DMS114 treated with DMSO at 0.1 percent for 48 hours (cell line): ENCODE results near the gene VWA2.

Experiments used
- DNase-seq: peaks from one replicate; lab custom pipeline; 2025; ENCODE audit not compliant: unreplicated experiment; lab: John Stamatoyannopoulos, UW

Gene VWA2, protein sequence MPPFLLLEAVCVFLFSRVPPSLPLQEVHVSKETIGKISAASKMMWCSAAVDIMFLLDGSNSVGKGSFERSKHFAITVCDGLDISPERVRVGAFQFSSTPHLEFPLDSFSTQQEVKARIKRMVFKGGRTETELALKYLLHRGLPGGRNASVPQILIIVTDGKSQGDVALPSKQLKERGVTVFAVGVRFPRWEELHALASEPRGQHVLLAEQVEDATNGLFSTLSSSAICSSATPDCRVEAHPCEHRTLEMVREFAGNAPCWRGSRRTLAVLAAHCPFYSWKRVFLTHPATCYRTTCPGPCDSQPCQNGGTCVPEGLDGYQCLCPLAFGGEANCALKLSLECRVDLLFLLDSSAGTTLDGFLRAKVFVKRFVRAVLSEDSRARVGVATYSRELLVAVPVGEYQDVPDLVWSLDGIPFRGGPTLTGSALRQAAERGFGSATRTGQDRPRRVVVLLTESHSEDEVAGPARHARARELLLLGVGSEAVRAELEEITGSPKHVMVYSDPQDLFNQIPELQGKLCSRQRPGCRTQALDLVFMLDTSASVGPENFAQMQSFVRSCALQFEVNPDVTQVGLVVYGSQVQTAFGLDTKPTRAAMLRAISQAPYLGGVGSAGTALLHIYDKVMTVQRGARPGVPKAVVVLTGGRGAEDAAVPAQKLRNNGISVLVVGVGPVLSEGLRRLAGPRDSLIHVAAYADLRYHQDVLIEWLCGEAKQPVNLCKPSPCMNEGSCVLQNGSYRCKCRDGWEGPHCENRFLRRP

GRCh38 chr10:114239117-114239993 lies at the start of gene VWA2:
Gene VWA2, plus strand, starts transcription at chr10:114239254. Its CDS starts 9,460 bp downstream, at chr10:114248714.
- DNase-seq = no peak

- no peak for DNase-seq
Measured at GRCh38 chr10:114189700-114190099, 49.4 kb upstream of the VWA2 start.

DNA sequence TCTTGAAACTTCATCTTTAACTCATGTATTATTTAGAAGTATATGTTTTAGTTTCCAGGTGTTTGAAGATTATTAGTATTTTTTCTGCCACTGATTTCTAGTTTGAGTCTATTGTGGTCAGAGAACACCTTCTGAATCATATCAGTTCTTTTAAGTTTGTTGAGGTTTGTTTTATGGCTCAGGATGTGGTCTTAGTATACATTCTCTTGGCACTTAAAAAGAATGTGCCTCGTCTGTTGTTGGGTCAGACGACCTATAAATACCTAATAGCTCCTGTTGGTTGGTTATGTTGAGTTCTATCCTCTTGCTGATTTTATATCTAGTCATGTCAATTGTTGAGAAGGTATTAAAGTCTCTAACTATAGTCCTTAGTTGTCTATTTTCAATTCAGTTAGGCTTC lies 44.0 kb upstream of the VWA2 start:
- DNase-seq = no peak

DNA sequence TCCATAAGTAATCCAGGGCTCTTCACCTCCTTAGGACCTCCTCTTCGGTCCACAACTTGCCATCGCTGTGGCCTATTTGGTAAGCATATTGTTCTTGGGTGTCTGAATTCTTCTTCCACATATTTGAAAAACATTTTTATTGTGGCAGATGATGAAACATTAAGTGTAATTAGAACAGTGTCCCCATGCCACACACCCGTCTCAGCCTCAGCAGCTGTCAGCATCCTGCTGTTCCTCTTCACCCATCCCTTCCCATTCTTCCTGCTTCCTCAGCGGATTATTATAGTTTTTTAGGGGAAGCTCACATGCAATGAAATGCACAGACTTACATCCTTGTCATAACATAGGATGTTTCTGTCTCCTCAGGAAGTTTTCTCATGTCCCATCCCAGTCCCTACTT lies 39.8 kb upstream of the VWA2 start:
- no peak for DNase-seq

DNA sequence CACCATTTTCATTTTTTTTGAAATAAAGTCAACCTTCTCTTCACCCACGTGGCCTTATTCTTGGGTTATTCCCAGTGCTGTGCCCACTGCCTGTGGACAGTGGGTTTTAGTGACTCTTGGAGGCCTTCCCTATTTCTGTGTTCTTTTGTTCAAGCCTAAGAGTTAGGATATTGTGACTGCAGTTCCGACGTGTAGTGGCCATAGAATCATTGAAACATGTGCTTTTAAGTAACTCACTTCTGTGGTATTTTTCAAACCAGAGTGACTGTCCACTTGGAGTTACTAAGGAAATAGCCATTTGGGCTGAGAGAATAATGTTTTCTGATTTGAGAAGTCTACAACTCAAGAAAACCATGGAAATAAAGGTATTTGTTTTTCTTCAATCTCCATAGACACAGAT lies 36.2 kb upstream of the VWA2 start:
- DNase-seq = no peak

GRCh38 chr10:114206902-114207301 lies 32.2 kb upstream of the VWA2 start:
- no peak for DNase-seq

DNA sequence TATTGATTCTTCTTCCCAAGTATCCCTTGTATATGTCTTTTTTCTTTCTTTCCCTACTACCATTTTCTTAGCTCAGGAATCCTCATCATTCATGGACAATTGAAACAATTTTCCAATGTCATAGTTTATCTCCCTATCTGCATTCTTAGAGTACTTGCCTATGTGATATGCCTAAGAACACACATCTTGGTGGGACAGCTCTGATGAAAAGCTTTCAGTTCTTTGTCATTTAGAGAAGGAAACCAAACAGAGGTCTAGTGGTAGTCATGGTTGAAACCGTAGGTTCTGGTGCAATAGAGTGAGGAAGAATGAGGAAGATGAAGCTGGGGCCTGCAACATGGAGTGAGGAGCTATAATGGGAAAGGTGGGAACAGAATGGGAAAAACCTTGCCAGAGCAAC lies 31.7 kb upstream of the VWA2 start:
- DNase-seq = no peak

DNA sequence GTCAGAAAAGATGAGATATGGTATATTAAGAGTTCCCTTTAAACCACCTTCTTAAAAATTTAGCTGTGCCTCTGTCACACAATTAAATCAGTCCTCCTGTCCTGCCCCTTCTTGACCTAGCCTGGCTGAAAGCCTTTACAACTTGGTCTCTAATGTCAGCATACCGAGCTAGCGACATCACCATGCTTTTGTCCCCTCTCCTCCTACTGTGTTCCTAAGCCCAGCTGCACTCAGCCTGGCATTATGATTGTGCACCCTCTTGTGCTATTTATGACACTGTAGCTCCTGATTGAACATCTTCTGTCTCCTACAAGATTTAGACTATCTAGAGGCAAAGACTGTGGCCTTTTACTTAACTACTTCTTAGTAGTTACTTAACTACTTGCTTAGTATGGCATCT lies 30.7 kb upstream of the VWA2 start:
- DNase-seq = no peak

GRCh38 chr10:114212153-114212552 lies 26.9 kb upstream of the VWA2 start:
- DNase-seq = no peak

DNA sequence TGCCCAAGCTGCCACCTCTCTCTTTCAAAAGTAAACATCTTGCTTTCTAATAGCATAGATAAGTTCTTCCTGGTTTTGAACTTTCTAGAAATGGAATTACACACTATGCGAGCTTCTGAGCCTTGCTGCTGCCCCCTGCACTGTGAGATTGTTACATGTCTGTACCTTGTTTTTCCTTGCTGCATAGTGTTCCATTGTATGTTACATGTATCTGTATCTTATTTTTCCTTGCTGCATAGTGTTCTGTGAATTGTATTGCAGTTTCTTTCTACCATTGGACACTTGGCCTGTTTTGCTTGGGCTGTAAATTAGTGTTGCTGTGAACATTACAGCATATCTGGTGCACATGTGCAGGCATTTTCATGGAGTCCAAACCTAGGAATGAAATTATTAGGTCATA lies 24.0 kb upstream of the VWA2 start:
- no peak for DNase-seq

DNA sequence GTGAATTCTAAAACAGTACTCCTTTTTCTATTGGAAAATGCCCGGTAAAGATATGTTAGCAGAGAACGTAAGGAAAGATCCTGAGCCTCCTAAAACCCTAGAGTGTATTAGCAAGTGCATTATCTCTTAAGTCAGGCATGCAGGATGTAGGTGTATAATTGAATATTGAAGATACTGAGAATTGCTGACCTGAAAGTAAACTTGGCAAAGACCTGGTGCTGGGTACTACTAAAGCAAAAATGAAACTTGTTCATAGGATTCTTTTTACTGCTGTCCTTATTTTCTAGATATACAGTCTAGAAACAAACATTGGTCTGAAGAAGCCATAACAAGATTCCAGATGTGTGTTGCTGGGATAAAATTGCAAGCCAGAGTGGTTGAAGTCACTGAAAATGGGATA lies 18.8 kb upstream of the VWA2 start:
- no peak for DNase-seq

DNA sequence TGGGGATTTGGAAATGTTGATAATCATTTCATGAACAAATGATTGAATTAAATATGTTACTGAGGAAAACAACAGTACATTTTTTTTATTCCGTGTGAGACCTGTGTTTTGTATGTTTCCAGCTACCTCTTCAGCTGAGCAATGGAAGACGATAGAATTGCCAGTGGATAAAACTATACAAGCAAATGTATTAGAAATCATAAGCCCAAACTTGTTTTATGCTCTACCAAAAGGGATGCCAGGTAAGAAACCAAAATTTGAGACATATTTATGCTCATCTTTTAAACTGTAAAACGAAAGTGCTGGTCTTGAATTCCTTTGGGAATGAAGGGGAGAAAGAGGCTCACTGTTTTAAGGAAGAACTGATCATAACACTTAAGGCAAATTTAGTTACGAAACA lies 17.8 kb upstream of the VWA2 start:
- no peak for DNase-seq

GRCh38 chr10:114223066-114223465 lies 16.0 kb upstream of the VWA2 start:
- no peak for DNase-seq

DNA sequence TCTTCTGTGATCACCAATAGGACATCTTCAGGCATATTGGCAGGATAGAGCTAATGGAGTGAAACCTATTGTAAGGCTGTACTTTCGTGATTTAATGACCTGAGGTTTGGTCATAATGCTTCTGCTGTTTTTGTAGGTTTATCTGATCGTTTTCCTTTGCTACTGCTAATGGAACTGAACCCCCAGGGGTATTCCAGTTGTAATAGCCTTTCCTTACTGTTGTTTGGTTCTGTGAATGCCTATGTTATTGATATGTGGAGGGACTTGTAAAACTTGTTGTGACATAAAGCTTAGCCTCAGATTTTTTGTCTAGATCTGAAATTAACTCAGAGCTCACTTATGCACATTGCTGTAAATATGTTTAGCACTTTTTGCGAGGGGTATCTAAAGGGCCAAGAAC lies 10.9 kb upstream of the VWA2 start:
- DNase-seq = no peak

GRCh38 chr10:114232561-114233176 lies 6.4 kb upstream of the VWA2 start:
- DNase-seq = no peak

DNA sequence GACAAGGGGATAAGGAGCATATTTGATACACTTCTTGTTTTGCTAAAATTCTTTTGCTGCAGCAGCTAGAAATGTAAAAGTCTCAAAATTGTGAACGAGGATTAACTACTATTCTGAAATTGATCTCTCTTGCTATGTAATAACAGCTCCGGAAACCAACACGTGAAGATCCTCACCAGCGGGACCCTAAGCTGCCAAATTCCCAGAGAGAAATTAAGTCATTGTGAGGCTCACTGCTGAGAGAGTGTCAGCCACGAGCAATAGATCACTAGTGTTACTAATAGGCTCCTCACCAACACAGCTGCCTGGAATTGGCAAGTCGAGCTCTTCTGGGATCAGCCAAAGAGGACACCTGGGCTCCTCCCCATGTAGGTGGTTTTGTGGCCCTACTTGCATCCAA lies 5.6 kb upstream of the VWA2 start:
- no peak for DNase-seq

GRCh38 chr10:114234132-114234531 lies 4.9 kb upstream of the VWA2 start:
- no peak for DNase-seq

DNA sequence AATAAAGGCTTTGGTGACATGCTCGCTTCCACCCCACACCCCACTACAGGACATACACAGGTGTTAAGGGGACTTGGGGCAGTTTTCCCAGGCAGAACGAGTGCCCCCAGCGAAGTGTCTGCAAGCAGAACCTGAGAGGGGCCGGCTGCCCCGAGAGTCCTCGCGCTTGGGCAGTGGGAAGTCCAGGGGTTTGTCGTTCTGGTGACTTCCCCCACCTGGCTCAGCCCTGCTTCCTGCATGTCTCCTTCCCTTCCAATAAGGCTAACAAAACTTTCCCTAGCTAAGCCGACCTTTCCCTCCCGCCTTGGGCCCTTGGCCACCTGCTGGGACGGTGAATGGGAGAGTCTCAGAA lies 916 bp downstream of the VWA2 start:
- DNase-seq = no peak

DNA sequence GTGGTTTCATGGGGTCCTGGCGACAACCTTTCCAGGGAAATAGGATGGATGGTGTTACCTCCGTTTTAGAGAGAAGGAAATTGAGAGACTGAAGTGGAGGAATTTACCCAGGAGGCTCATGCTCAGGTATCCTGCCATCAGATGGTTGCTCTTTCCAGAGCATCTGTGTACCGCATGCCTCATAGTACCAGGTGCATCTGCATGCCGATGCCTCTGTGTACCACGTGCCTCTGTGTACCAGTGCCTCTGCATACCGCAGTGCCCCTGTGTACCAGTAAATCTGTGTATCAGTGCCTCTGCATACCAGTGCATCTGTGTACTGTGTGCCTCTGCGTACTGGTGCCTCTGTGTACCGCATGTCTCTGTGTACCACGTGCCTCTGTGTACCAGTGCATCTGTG lies 3.2 kb downstream of the VWA2 start:
- DNase-seq = no peak

DNA sequence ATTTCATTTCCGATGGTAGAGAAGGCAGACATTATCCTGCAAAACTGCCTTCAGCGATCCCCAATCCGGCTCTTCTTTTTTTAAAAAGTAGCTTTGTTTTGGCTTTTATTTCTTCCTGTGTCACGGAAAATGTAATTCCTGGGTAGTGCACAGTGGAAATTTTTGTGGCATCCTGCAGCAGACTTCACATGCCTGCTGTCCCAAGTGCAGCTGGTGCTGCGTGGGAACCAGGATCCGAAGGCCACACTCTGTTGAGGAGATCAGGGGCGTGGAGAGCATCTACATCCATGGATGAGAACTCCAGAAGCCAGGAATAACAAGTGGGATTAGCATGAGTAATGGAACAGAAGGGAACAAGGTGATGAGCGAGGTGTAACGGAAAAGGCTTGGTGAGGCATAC lies 4.6 kb downstream of the VWA2 start:
- DNase-seq = no peak

DNA sequence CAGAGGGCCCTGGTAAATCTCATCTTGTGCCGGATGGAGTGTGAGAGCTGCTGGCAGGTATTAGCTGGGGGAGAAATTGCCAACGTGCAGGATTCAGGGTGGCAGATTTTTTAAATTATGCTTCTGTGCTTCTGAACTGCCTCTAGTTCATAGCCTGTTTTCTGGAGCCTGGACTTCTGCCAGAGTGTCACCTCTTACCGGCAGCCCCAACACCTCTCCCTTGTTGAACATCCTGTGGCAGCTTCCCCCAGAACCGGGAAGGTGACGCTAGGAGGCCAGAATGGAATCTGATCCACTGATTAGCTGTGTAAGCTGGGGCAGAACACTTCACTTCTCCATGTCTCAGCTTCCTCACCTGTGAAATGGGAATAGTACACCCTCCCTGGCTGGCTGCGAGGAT lies 5.1 kb downstream of the VWA2 start:
- DNase-seq = no peak
